Retinal pigment epithelial cell (primary cell): ENCODE results near the gene SERPINB3.

Source experiments
- DNase-seq: peaks from one replicate; pipeline ENCODE4 v3.0.0-alpha.2; 2010; ENCODE audit warnings: low read depth
- H3K4me3 ChIP-seq: 2 replicates; pipeline ENCODE4 v1.5.1; 2011; ENCODE audit warnings: mild to moderate bottlenecking, low read length, control low read depth, moderate library complexity
- CTCF ChIP-seq: conservative IDR thresholded peaks from 2 replicates; pipeline ENCODE4 v1.5.1; 2011; ENCODE audit warnings: low read depth, low read length, control low read depth, inconsistent platforms

Gene SERPINB3

GRCh38 chr18:63619661-63620060 lies 42.0 kb downstream of the SERPINB3 start:
- DNase-seq = no peak
- no peak overlapping the region for H3K4me3 ChIP-seq
- no peak for TF ChIP-seq CTCF

GRCh38 chr18:63617915-63618234 lies 43.8 kb downstream of the SERPINB3 start:
- no peak for DNase-seq
- TF ChIP-seq CTCF = no peak
- no peak overlapping the region for H3K4me3 ChIP-seq

GRCh38 chr18:63617049-63617914 lies 44.4 kb downstream of the SERPINB3 start:
- TF ChIP-seq CTCF = no peak
- no peak overlapping the region for H3K4me3 ChIP-seq
- no peak for DNase-seq

- no peak for TF ChIP-seq CTCF
- no peak for DNase-seq
- no peak overlapping the region for H3K4me3 ChIP-seq
These were observed 48.3 kb downstream of the SERPINB3 start for GRCh38 chr18:63613420-63613819.

GRCh38 chr18:63606526-63606925 lies 55.2 kb downstream of the SERPINB3 start:
- TF ChIP-seq CTCF = no peak
- no peak overlapping the region for H3K4me3 ChIP-seq
- no peak for DNase-seq
